Measurements from ENCODE around the gene CCNH. TPM values are rescaled to one million over a fixed set of nuclear protein-coding genes. Genes with fewer than 3 reads are reported as not detected.
A peak's percentile ranks its signal among the peaks of the same experiment; 100 is the strongest.

Gene CCNH
- total and polyA plus RNA-seq, 9 of the 15 experiments (the other 6 are each of a cell fraction or from before 2014, with no cell fraction given), result 100 to 213 (median 150) TPM

- TF ChIP-seq CEBPZ (IDR thresholded peaks at IDR 0.05; ENCODE audit: borderline replicate concordance, low read depth, low read length), result no peak
- TF ChIP-seq PHTF2 (CRISPR knock-in tag; IDR thresholded peaks at IDR 0.05), result no peak
- TF ChIP-seq SMARCE1 (IDR thresholded peaks at IDR 0.05), result no peak
- no peak for TF ChIP-seq ZC3H11A (IDR thresholded peaks at IDR 0.05; ENCODE audit: low read depth, low read length)
- no peak for TF ChIP-seq MITF (IDR thresholded peaks at IDR 0.05)
- TF ChIP-seq THRAP3 (IDR thresholded peaks at IDR 0.05; ENCODE audit: borderline replicate concordance), result no peak
- peak; percentile 95 for TF ChIP-seq HNRNPLL (IDR thresholded peaks at IDR 0.05; ENCODE audit: low read depth, low read length, poor library complexity, severe bottlenecking)
- no peak for TF ChIP-seq BCL6 (CRISPR knock-in tag; IDR thresholded peaks at IDR 0.05)
- TF ChIP-seq MTA1 (IDR thresholded peaks at IDR 0.05; ENCODE audit: borderline replicate concordance), result peak; percentile 97
- TF ChIP-seq SMAD2 (IDR thresholded peaks at IDR 0.05; ENCODE audit: low read depth, low read length), result no peak
- peak; percentile 43; the same call in 1 of the 2 replicates for TF ChIP-seq ZNF395 (CRISPR knock-in tag; IDR thresholded peaks at IDR 0.05)
- no peak for TF ChIP-seq DIDO1 (tag; IDR thresholded peaks at IDR 0.05; ENCODE audit: low read depth)
- TF ChIP-seq NR2C1 (IDR thresholded peaks at IDR 0.05), result peak; percentile 42; the same call in 1 of the 2 replicates
- TF ChIP-seq NR2C1 (tag; IDR thresholded peaks at IDR 0.05), result no peak
- no peak for TF ChIP-seq ZZZ3 (IDR thresholded peaks at IDR 0.05)
- no peak for TF ChIP-seq CHD4 (IDR thresholded peaks at IDR 0.05; ENCODE audit: insufficient read depth, insufficient replicate concordance, low read depth, low read length, poor library complexity, severe bottlenecking)
- TF ChIP-seq MXD1 (CRISPR knock-in tag; IDR thresholded peaks at IDR 0.05; ENCODE audit: borderline replicate concordance, poor library complexity, severe bottlenecking), result no peak
- TF ChIP-seq ZBTB1 (CRISPR knock-in tag; IDR thresholded peaks at IDR 0.05; ENCODE audit: borderline replicate concordance, low read depth), result no peak
- no peak for TF ChIP-seq CHD1 (IDR thresholded peaks at IDR 0.05; ENCODE audit: low read length)
- peak; percentile 85 for TF ChIP-seq POLR2B (IDR thresholded peaks at IDR 0.05; ENCODE audit: low read depth, partially characterized antibody)
- no peak for TF ChIP-seq RBM34 (IDR thresholded peaks at IDR 0.05; ENCODE audit: borderline replicate concordance, insufficient read depth, low read length)
- no peak for TF ChIP-seq ZNF263 (CRISPR knock-in tag; IDR thresholded peaks at IDR 0.05; ENCODE audit: borderline replicate concordance)
Observed at GRCh38 chr5:87412630-87413342, at the start of gene CCNH (continued).

Data from K562 (cell line).